NCI-H2196 (cell line): ENCODE results near the gene MCM3.
A peak's percentile ranks its signal among the peaks of the same experiment; 100 is the strongest.

Experiments
- DNase-seq: peaks from one replicate; lab custom pipeline; 2025; ENCODE audit not compliant: unreplicated experiment; lab: John Stamatoyannopoulos, UW

MCM3 gene

GRCh38 chr6:52253494-52253893 is 31.0 kb downstream of the MCM3 start:
- DNase-seq: no peak

GRCh38 chr6:52251113-52251512 is 33.4 kb downstream of the MCM3 start:
- DNase-seq: no peak

DNA sequence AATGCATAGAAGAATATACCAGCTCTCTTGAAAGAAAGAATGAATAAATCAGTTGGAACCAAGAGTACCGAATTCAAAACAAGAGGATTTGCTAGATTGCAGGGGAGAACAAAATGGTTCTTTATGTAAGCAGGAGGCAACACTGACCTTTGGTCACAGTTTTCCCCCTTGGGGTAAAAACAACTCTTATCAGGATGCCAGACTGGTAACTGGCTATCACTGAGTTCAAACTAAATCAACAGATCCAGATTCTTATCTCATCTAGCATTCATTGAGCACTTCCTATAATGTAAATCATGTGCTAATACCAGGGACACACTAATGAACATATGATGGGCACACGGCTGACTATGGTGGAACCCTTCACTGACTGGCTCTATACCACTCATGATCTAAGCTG is 35.5 kb downstream of the MCM3 start:
- no peak for DNase-seq

DNA sequence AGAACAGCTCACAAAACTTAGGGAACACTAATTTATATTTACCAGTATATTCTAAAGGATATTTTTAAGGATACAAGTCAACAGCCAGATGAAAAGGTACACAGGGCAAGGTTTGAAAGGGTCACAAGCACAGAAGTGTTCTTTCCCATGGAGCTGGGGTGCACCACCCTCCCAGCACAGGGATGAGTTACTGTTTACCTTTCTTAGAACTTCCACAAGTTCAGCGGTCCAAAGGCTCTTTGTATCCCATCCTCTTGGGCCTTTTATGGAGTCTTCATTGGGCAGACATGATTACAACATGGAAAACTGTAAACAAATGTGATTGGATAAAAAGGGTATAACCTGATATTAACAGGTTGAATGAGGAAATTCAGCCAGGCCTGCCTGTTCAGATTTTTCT is 39.1 kb downstream of the MCM3 start:
- DNase-seq: no peak

DNA sequence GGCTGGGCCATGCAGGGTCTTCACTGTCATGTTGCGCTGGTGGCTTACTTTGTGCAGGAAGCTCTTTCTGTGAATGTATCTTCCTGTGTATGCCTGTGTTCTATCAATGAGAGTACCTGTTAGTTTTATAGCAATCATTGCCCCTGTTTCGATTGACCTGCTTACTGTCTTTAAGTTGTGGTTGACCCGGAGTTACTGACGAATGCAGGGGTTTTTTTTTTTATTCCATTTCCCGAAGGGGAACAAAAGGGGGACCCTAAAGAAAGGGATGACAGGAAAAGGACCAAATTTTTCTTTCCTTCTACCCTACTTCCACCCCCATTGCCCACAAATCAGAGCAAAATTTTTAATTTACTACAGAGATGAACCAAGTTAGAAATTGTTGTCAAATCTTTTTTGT is 40.1 kb downstream of the MCM3 start, which contains the start of gene IL17F:
IL17F (minus strand) TSS at position 101 of the 400 bp plus-strand sequence; CDS start at position 30, 71 bp downstream.
- no peak for DNase-seq

DNA sequence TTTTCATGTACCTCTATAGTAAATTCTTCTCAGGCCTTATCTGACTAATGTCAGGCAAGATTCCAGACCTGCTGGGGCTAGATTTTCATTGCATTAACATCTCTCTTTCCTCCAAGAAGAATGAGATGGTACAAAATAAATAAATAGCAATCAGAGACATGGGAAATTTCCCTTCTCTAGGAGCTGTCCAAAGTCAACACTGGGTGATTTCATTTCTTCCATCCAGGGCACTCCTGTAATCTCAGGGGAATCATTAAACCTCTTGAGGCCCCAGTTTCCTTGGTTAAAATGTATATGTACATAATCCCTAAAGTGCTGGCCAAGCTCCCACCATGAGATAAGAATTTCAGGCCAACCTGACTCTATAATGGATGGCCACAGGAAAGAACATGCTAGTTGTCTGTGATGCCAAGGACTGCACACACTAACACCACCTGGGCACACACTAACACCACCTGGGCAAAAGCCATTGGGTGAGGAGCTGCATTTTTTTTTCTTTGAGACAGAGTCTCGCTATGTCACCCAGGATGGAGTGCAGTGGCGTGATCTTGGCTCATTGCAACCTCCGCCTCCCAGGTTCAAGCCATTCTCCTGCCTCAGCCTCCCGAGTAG is 41.2 kb downstream of the MCM3 start:
- no peak for DNase-seq

GRCh38 chr6:52241819-52242218 is 42.7 kb downstream of the MCM3 start:
- DNase-seq: no peak

DNA sequence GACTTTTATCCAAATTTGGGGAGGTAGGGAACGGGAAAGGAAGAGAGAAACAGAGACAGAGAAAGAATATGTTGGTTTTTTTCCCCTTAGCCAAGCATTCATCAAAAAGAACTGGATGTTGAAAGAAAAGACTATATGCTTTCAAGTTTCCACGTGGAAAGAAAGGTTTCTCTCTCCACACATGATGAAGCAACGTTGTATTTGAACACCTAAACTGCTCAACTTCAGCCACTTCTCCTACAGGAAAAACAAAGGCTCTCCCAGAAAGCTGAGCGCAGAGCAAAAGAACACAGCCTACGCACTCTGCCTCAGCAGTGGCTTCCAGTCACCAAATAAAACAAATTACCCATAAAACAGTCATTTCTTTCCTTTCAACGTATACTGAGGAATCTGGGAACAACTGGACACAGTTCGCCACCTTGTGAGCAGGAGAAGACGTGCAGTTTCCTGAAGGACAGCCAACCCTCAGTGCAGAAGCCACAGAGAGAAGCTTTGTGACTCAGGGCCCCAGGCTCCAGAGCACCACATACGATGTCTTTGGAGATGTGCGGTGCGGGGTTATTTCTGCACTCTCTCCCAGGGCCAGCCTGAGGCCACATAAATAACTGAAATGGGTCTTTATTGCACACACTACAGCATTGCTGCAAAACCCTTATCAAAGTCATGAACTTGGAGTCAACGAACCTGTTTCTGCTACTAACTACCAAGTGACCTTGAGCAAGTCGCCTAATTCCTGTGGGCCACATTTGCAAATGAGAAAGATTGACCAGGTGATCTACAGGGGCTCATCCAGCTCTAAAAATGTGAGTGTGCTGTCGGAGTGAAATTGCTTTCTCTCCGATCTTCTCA is 50.3 kb downstream of the MCM3 start:
- peak; percentile 25 for DNase-seq

DNA sequence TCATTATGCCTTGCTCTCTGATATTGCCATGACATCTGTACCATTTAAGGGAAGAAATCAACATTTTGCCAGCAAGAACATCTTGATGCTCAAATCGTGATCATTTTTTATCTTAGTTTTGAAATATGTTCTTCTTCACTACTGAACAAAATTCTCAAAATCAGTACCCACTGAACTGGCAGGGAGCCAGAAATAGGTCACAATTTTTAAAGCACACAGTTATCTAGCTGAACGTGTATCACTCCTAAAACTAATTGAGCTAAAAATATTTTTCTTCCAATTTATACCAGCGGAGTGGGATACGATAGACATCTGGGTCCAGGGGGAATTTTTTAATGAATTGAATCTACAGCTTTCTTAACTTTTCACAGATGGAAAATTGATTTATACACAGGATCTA is 51.5 kb downstream of the MCM3 start:
- DNase-seq: no peak

DNA sequence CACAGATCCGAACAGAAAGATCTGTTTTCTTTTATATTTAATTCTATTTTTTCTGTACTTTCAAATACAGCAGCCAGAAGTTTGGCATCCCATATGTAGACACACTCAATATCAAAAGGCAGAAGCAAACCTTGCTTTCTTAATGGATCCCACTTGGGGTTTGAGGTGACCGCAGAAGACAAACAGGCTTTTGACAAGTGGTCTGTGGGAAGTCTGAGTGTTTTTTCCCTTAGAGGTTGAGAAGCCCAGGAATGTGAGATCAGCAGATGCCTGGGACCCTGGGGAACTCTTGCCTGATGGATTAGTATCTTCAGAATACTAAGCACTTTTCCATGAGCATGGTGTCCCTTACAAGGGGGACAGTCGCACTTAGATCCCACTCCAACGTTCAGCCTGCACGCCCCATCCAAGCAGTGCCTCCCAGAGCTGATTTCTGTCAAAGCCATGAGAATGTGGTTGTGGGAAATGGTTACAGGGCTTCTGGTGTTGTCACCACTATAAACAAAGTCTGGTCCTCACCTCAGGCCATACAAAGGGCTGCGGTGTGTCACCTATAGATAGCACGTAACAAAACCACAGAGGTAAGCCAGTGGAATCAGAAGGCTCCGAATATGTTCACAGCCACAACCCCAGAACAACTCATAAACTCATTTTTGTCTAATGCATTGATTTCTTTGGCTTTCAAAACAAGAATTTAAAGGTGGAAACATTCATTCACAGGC is 53.0 kb downstream of the MCM3 start:
- DNase-seq: no peak

DNA sequence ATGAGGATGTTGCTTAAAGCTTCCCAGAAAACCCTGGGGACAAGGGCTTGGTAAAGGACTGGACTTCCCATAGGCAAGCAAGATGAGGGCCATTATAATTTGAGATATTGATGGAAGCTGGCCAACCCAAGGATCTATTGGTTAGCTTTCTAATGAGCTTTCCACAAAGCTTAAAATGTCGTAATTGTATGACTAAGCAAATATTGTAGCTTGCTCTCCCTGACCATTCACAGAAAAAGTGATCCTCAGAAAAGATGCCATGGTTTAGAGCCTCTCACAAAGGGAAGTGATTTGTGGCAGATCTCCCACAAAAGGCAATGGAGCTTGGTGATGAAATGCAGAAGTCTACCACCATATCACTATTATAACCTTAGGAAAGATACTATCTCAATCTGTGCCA is 53.9 kb downstream of the MCM3 start:
- DNase-seq: no peak

GRCh38 chr6:52227495-52227894 is 57.0 kb downstream of the MCM3 start:
- no peak for DNase-seq

GRCh38 chr6:52221302-52221701 is 63.2 kb downstream of the MCM3 start:
- no peak for DNase-seq

GRCh38 chr6:52217761-52218160 is 66.8 kb downstream of the MCM3 start:
- no peak for DNase-seq

GRCh38 chr6:52216932-52217575 is 67.5 kb downstream of the MCM3 start:
- DNase-seq: no peak

GRCh38 chr6:52215787-52216186 is 68.8 kb downstream of the MCM3 start:
- no peak for DNase-seq
